NK-92 treated with Interleukin-12 subunit alpha and Interleukin-12 subunit beta, amount 100 ng/mL, for 24 hours (cell line): Measurements from ENCODE around the gene NATD1.

ENCODE experiments used
- DNase-seq: peaks from one replicate; lab custom pipeline; 2025; lab: John Stamatoyannopoulos, UW

Gene NATD1

GRCh38 chr17:21191698-21192097, 61.5 kb downstream of the NATD1 start:
- DNase-seq, result no peak

GRCh38 chr17:21190078-21190477, 63.1 kb downstream of the NATD1 start:
- DNase-seq, result no peak

- DNase-seq, result no peak
These were observed 63.8 kb downstream of the NATD1 start for GRCh38 chr17:21189361-21189760.
